Testis (tissue), 3 donors: ENCODE data around the gene ATP6V1B1. TPM values are rescaled to one million over a fixed set of nuclear protein-coding genes. Genes with fewer than 3 reads are reported as not detected.

ENCODE experiments used
- DNase-seq: peaks from one replicate; pipeline ENCODE4 v3.0.0-alpha.2; 2019
- H3K27ac ChIP-seq, 2 donors: fragments of 200-600 bp; sonication (generic); one replicate each; pipeline ENCODE4 v1.5.1; 2019
- H3K27me3 ChIP-seq: fragments of 200-600 bp; sonication (generic); one replicate; pipeline ENCODE4 v1.5.1; 2019
- H3K36me3 ChIP-seq: fragments of 200-600 bp; sonication (generic); one replicate; pipeline ENCODE4 v1.5.1; 2017; ENCODE audit warnings: low read depth; ENCODE audit errors: missing control alignments
- H3K4me1 ChIP-seq: fragments of 200-600 bp; sonication (generic); one replicate; pipeline ENCODE4 v1.5.1; 2019
- H3K4me3 ChIP-seq, 2 donors: fragments of 200-600 bp; sonication (generic); one replicate each; pipeline ENCODE4 v1.5.1; 2017 to 2019
- H3K9me3 ChIP-seq: fragments of 200-600 bp; sonication (generic); one replicate; pipeline ENCODE4 v1.5.1; 2017
- CTCF ChIP-seq, 3 experiments: fragments of 450-650 bp in 2 of 3; fragments of 200-600 bp in 1 of 3; sonication (generic) in 1 of 3; IDR thresholded peaks; one replicate each; pipeline ENCODE4 v1.5.1; 2016 to 2019; ENCODE audit warnings: antibody characterized with exemption in 3 of 3, mild to moderate bottlenecking in 2 of 3, moderate library complexity in 1 of 3
- POLR2A ChIP-seq: fragments of 450-650 bp; IDR thresholded peaks from one replicate; pipeline ENCODE4 v1.6.1; 2017; ENCODE audit warnings: antibody characterized with exemption, mild to moderate bottlenecking, moderate library complexity
- WGBS, 2 donors: methylation state at CpG; one replicate each; pipeline ENCODE4 v1.1.5; 2018; 5-methylcytosine and 5-hydroxymethylcytosine counted together
- intact Hi-C: fragments of 100-400 bp; cut with DNase I; formaldehyde crosslinking; loops from one replicate; pipeline ENCODE4 v1.15.1; 2023; ENCODE audit warnings: low total_unique reads
- polyA plus RNA-seq: library from polyadenylated mRNA; stranded (reverse); fragments of 350-450 nt; fragmentation: Illumina TruSeq; extraction: RNeasy Lipid Tissue Mini Kit (QIAGEN cat#74804); gene quantifications from one replicate; pipeline ENCODE4 v1.2.3, GENCODE V29; 2014; ENCODE audit warnings: low read depth, low replicate concordance; ENCODE audit not compliant: insufficient read depth
- total RNA-seq, 2 donors: library from RNA; depleted of rRNA; stranded (reverse); fragments of >200 nt; gene quantifications; one replicate each; pipeline ENCODE4 v1.2.3, GENCODE V29; 2016

Gene ATP6V1B1
- total and polyA plus RNA-seq, 3 donors from 2014 or later: 1.7 to 2.9 TPM; not detected in 1

- intact Hi-C loops: no loop called here
- no peak for TF ChIP-seq POLR2A
- TF ChIP-seq CTCF (IDR thresholded peaks at IDR 0.05): no peak
- Histone ChIP-seq H3K9me3 (no peaks in the 10 kb centered on the region), H3K27me3 (no peaks in the 10 kb centered on the region), H3K36me3 (no peaks in the 10 kb centered on the region), H3K27ac (no peak overlapping the region), H3K4me1 (peaks cover 3% of the 10 kb centered on the region), H3K4me3 (no peak overlapping the region)
- no peak for DNase-seq
- WGBS, 2 donors: 81 to 82% methylated on average over 11 of the region's 11 CpGs
These were observed 68.5 kb downstream of the ATP6V1B1 start for GRCh38 chr2:71003966-71004755.

DNA sequence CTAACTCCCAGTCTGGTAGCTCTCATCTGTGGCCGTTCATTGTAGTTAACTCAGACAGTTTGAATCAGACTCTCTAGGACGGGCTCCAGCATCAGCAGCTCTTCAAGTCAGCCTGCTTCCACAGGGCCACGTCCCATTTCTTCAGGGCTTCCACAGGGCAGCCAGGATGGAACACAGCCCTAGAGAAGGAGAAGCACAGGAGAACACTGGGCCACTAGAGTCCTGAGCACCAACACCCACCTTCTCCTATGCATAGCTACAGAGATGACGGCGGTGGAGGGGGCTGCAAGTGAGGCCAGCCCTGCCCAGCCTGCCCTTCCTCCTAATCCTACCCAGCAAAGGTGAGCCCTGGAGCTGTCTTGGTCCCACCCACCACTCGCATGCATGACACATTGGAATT lies 69.2 kb downstream of the ATP6V1B1 start:
- intact Hi-C loops: no loop called here
- no peaks in the 10 kb centered on the region for H3K9me3 ChIP-seq
- TF ChIP-seq CTCF (IDR thresholded peaks at IDR 0.05) (no peak), POLR2A (no peak)

GRCh38 chr2:71005271-71006202 lies 69.8 kb downstream of the ATP6V1B1 start:
- TF ChIP-seq CTCF (IDR thresholded peaks at IDR 0.05): no peak
- no peak for TF ChIP-seq POLR2A
- no peak overlapping the region for H3K4me3 ChIP-seq
- H3K27me3 ChIP-seq: no peaks in the 10 kb centered on the region
- no peak overlapping the region for H3K27ac ChIP-seq
- no peak for DNase-seq
- WGBS, 2 donors: 82 to 87% methylated on average over 10 of the region's 10 CpGs
- intact Hi-C loops: no loop called here
- H3K9me3 ChIP-seq: no peaks in the 10 kb centered on the region
- no peaks in the 10 kb centered on the region for H3K36me3 ChIP-seq
- peaks cover 3% of the 10 kb centered on the region for H3K4me1 ChIP-seq

More for the DNA sequence above, 69.2 kb downstream of the ATP6V1B1 start:
- Histone ChIP-seq H3K27ac (no peak overlapping the region), H3K4me3 (no peak overlapping the region), H3K27me3 (no peaks in the 10 kb centered on the region), H3K36me3 (no peaks in the 10 kb centered on the region), H3K4me1 (peaks cover 3% of the 10 kb centered on the region)
- WGBS, 2 donors: 87 to 88% methylated on average over 1 to 6 of the region's 6 CpGs
- DNase-seq: no peak

DNA sequence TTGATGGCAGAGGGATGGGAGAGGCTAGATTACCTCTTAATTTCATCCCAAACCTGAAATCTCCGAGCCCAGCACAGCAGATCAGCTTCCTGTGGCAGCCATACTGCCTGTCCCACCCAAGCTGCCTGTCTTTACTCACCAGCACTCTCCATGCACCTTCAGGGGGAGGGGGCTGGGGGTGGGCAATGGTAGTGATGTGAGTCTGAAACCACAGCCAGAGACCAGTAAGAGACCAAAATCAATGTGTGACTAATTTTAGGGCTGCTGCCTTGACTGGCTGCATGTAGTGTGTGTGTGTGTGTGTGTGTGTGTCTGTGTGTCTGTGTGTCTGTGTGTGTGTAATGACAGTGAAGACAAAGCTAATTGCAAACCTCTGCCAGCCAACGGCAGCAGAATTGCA lies 70.6 kb downstream of the ATP6V1B1 start:
- no peak overlapping the region for H3K4me3 ChIP-seq
- H3K9me3 ChIP-seq: no peaks in the 10 kb centered on the region
- H3K27ac ChIP-seq: no peak overlapping the region
- no peaks in the 10 kb centered on the region for H3K36me3 ChIP-seq
- TF ChIP-seq POLR2A: no peak
- TF ChIP-seq CTCF (IDR thresholded peaks at IDR 0.05): no peak
- DNase-seq: no peak
- no peaks in the 10 kb centered on the region for H3K27me3 ChIP-seq
- WGBS, 2 donors: 50 to 78% methylated on average over 1 to 2 of the region's 2 CpGs
- no peaks in the 10 kb centered on the region for H3K4me1 ChIP-seq
- intact Hi-C loops: no loop called here
